Measurements from ENCODE around the gene NELFCD. TPM values are rescaled to one million over a fixed set of nuclear protein-coding genes. Genes with fewer than 3 reads are reported as not detected.

NELFCD gene
- polyA plus RNA-seq, 1 donor (not counting 4 experiments of a cell fraction or from before 2014, with no cell fraction given), result 68.5 TPM

DNA sequence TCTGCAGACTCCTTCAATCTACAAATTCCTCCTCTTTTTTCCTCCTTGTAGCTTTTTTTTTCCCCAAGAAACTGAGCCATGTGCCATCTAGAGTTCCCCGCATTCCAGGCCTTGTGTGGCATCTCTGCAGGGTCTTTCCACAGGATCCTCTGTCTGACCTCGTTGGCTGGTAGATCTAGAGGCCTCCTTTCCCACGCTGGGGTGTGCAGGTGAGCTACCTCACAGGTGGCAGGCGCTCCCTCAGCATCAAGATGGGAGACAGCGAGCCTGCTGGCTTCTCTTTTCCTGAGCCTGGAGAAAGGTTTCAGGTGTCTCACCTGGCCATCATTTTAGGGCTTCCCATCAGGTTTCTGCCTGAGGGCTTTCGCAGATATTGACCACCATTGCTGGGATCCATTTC lies 9.6 kb upstream of the NELFCD start:
- Histone ChIP-seq H3K9ac (ENCODE audit: control insufficient read depth, extremely low read depth, insufficient read depth, low read length) (no peak overlapping the region), H3K4me1 (ENCODE audit: control insufficient read depth, extremely low read depth, insufficient read depth, low read length) (no peaks in the 10 kb centered on the region), H2AFZ (ENCODE audit: control insufficient read depth, low read length) (no peak overlapping the region), H4K20me1 (ENCODE audit: control insufficient read depth, extremely low read depth, insufficient read depth, low read length) (no peaks in the 10 kb centered on the region), H3K4me2 (ENCODE audit: control insufficient read depth, extremely low read depth, insufficient read depth, low read depth, low read length) (no peak overlapping the region), H3K9me3 (ENCODE audit: control insufficient read depth, low read depth, low read length) (no peaks in the 10 kb centered on the region), H3K79me2 (ENCODE audit: control insufficient read depth, insufficient read depth, low read length) (no peaks in the 10 kb centered on the region), H3K36me3 (ENCODE audit: control insufficient read depth in 2 of 2, extremely low read depth in 1 of 2, insufficient read depth in 2 of 2, low read length in 2 of 2) (no peaks in the 10 kb centered on the region), H3K27ac (ENCODE audit: control insufficient read depth, insufficient read depth, low read length) (no peak overlapping the region), H3K4me3 (ENCODE audit: control insufficient read depth in 2 of 3, extremely low read depth in 1 of 3, insufficient read depth in 2 of 3, low read depth in 1 of 3, low read length in 3 of 3) (no peak overlapping the region), H3K27me3 (ENCODE audit: control insufficient read depth, extremely low read depth, insufficient read depth, low read length) (peaks cover 3% of the 10 kb centered on the region), H3K9me1 (ENCODE audit: control insufficient read depth, extremely low read depth, insufficient read depth, low read length) (no peaks in the 10 kb centered on the region)
- FAIRE-seq, result no peak
- no peak for DNase-seq (ENCODE audit: low read depth, low spot score)
- TF ChIP-seq, protein P1, sequence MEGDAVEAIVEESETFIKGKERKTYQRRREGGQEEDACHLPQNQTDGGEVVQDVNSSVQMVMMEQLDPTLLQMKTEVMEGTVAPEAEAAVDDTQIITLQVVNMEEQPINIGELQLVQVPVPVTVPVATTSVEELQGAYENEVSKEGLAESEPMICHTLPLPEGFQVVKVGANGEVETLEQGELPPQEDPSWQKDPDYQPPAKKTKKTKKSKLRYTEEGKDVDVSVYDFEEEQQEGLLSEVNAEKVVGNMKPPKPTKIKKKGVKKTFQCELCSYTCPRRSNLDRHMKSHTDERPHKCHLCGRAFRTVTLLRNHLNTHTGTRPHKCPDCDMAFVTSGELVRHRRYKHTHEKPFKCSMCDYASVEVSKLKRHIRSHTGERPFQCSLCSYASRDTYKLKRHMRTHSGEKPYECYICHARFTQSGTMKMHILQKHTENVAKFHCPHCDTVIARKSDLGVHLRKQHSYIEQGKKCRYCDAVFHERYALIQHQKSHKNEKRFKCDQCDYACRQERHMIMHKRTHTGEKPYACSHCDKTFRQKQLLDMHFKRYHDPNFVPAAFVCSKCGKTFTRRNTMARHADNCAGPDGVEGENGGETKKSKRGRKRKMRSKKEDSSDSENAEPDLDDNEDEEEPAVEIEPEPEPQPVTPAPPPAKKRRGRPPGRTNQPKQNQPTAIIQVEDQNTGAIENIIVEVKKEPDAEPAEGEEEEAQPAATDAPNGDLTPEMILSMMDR (optimal IDR thresholded peaks at IDR 0.05 in 1 of 3, IDR thresholded peaks at IDR 0.05 in 1 of 3, conservative IDR thresholded peaks at IDR 0.05 in 1 of 3; ENCODE audit: extremely low read depth in 1 of 3, insufficient read depth in 2 of 3, low read length in 3 of 3), result no peak
- no peak for TF ChIP-seq EZH2 (IDR thresholded peaks at IDR 0.05; ENCODE audit: low read length)
- dilution Hi-C loops (cut with MboI; ENCODE audit: extremely low pct_ligation_motif_present, low sequenced_read_pairs), result no loop called here

DNA sequence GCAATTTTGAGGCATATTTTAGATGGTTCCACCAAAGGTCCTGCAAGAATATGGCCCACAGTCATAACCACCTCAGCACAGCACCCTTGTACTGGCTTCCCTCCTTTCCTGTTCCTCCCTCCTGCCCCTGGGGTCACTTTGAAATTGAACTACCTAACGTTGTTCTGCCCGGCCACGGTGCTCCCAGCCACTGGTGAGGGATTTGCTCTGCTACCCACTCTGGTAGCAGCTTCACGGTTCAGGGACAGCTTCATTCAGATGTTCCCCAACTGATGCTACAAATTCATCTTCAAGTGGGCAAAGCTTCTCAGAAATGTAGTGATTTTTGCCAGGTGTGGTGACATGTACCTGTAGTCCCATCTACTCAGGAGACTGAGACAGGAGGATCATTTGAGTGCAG lies 7.9 kb upstream of the NELFCD start:
- Histone ChIP-seq H3K4me2 (ENCODE audit: control insufficient read depth, extremely low read depth, insufficient read depth, low read depth, low read length) (no peak overlapping the region), H3K9me1 (ENCODE audit: control insufficient read depth, extremely low read depth, insufficient read depth, low read length) (no peaks in the 10 kb centered on the region), H4K20me1 (ENCODE audit: control insufficient read depth, extremely low read depth, insufficient read depth, low read length) (no peaks in the 10 kb centered on the region), H2AFZ (ENCODE audit: control insufficient read depth, low read length) (no peak overlapping the region), H3K27ac (ENCODE audit: control insufficient read depth, insufficient read depth, low read length) (no peak overlapping the region), H3K36me3 (ENCODE audit: control insufficient read depth in 2 of 2, extremely low read depth in 1 of 2, insufficient read depth in 2 of 2, low read length in 2 of 2) (no peaks in the 10 kb centered on the region), H3K4me1 (ENCODE audit: control insufficient read depth, extremely low read depth, insufficient read depth, low read length) (no peaks in the 10 kb centered on the region), H3K27me3 (ENCODE audit: control insufficient read depth, extremely low read depth, insufficient read depth, low read length) (peaks cover 3% of the 10 kb centered on the region), H3K79me2 (ENCODE audit: control insufficient read depth, insufficient read depth, low read length) (no peaks in the 10 kb centered on the region), H3K9me3 (ENCODE audit: control insufficient read depth, low read depth, low read length) (no peaks in the 10 kb centered on the region), H3K4me3 (ENCODE audit: control insufficient read depth in 2 of 3, extremely low read depth in 1 of 3, insufficient read depth in 2 of 3, low read depth in 1 of 3, low read length in 3 of 3) (no peak overlapping the region), H3K9ac (ENCODE audit: control insufficient read depth, extremely low read depth, insufficient read depth, low read length) (no peak overlapping the region)
- dilution Hi-C loops (cut with MboI; ENCODE audit: extremely low pct_ligation_motif_present, low sequenced_read_pairs), result no loop called here
- no peak for TF ChIP-seq EZH2 (IDR thresholded peaks at IDR 0.05; ENCODE audit: low read length)
- TF ChIP-seq, protein P1 (optimal IDR thresholded peaks at IDR 0.05 in 1 of 3, IDR thresholded peaks at IDR 0.05 in 1 of 3, conservative IDR thresholded peaks at IDR 0.05 in 1 of 3; ENCODE audit: extremely low read depth in 1 of 3, insufficient read depth in 2 of 3, low read length in 3 of 3), result no peak
- DNase-seq (ENCODE audit: low read depth, low spot score) (no peak), FAIRE-seq (no peak)

All from keratinocyte (primary cell).